HCT116 (cell line): ENCODE measurements around the gene DPH5. TPM values are rescaled to one million over a fixed set of nuclear protein-coding genes. Genes with fewer than 3 reads are reported as not detected.

Source experiments
- ATAC-seq: fragments of 200-7000 bp; cut with Tn5 transposase; 2 replicates; pipeline ENCODE4 v1.9.1; 2020; ENCODE audit warnings: mild to moderate bottlenecking, moderate library complexity
- BruUV-seq: library from RNA; stranded (reverse); fragments of 400-500 nt; replicated peaks from 2 replicates; lab custom pipeline; 2021; lab: Mats Ljungman, UMichigan
- CTCF ChIA-PET: fragments of 300-600 bp; sonication (Branson Sonifier 250); formaldehyde crosslinking; loops from one replicate; lab custom pipeline; 2021; ENCODE audit warnings: antibody characterized with exemption; lab: Charles Lee
- POLR2A ChIA-PET: fragments of 300-600, 350-600 bp; sonication (Branson Sonifier 250); formaldehyde crosslinking; loops from one replicate; lab custom pipeline; 2021; ENCODE audit warnings: antibody characterized with exemption; lab: Charles Lee
- RAD21 ChIA-PET, 2 experiments: fragments of 300-600 bp; sonication (Branson Sonifier 250); formaldehyde crosslinking; loops; one replicate each; lab custom pipeline; 2023; ENCODE audit warnings: low total read pairs in 2 of 2; ENCODE audit not compliant: uncharacterized antibody in 2 of 2, unreplicated experiment in 2 of 2, low non-redundant PET in 1 of 2; lab: Charles Lee
- DNase-seq: peaks from one replicate; pipeline ENCODE4 v3.0.0-alpha.2; 2010; ENCODE audit warnings: low read depth, low spot score
- H2AFZ ChIP-seq: fragments of 200-600 bp; shearing (Covaris generic), sonication (generic); 2 replicates; pipeline ENCODE4 v1.6.1; 2017; ENCODE audit warnings: low read depth, mixed run types, mixed read lengths, antibody characterized with exemption, low read length; ENCODE audit not compliant: poor library complexity, severe bottlenecking
- H3K27ac ChIP-seq: 2 replicates; pipeline ENCODE4 v1.5.1; 2012; ENCODE audit warnings: low read depth, low read length
- H3K27me3 ChIP-seq: fragments of 200-600 bp; sonication (generic); 2 replicates; pipeline ENCODE4 v1.6.1; 2016; ENCODE audit warnings: mixed run types, low read length, mixed read lengths; ENCODE audit not compliant: insufficient read depth
- H3K36me3 ChIP-seq, 2 experiments: fragments of 200-500 bp in 1 of 2; fragments of 200-600 bp in 1 of 2; sonication (Bioruptor generic) in 1 of 2; sonication (generic) in 1 of 2; 2 replicates each; pipeline versions ENCODE4 v1.5.1 to v1.6.1; 2014 to 2016; ENCODE audit warnings: low read length in 2 of 2, inconsistent platforms in 1 of 2, mixed read lengths in 1 of 2, mixed run types in 1 of 2; ENCODE audit not compliant: insufficient read depth in 2 of 2, control insufficient read depth in 1 of 2
- H3K4me1 ChIP-seq, 2 experiments: fragments of 200-600 bp in 1 of 2; sonication (generic) in 1 of 2; 2 replicates each; pipeline versions ENCODE4 v1.5.1 to v1.6.1; 2012 to 2017; ENCODE audit warnings: low read length in 2 of 2, inconsistent platforms in 1 of 2, mild to moderate bottlenecking in 1 of 2, mixed read lengths in 1 of 2, mixed run types in 1 of 2, moderate library complexity in 1 of 2; ENCODE audit not compliant: insufficient read depth in 2 of 2, control insufficient read depth in 1 of 2
- H3K4me2 ChIP-seq: fragments of 200-600 bp; sonication (generic); 2 replicates; pipeline ENCODE4 v1.6.1; 2017; ENCODE audit warnings: mixed run types, low read length, mixed read lengths
- H3K4me3 ChIP-seq, 2 experiments: fragments of 200-600 bp in 1 of 2; sonication (generic) in 1 of 2; replicated peaks in 1 of 2; 2 replicates each; pipeline ENCODE4 v1.5.1; 2011 to 2016; ENCODE audit warnings: low read length in 2 of 2, control low read depth in 1 of 2, low read depth in 1 of 2, mild to moderate bottlenecking in 1 of 2, mixed read lengths in 1 of 2, mixed run types in 1 of 2
- H3K79me2 ChIP-seq: fragments of 200-600 bp; sonication (generic); 2 replicates; pipeline ENCODE4 v1.6.1; 2017; ENCODE audit warnings: mild to moderate bottlenecking, mixed run types, low read length, moderate library complexity, mixed read lengths; ENCODE audit not compliant: insufficient read depth
- H3K9ac ChIP-seq: fragments of 200-600 bp; sonication (generic); 2 replicates; pipeline ENCODE4 v1.6.1; 2016; ENCODE audit warnings: low read length, mixed read lengths
- H3K9me2 ChIP-seq: fragments of 200-600 bp; sonication (generic), shearing (Covaris generic); 2 replicates; pipeline ENCODE4 v1.6.1; 2017; ENCODE audit warnings: mixed run types, mild to moderate bottlenecking, moderate library complexity; ENCODE audit not compliant: insufficient read depth
- H3K9me3 ChIP-seq, 2 experiments: fragments of 200-500 bp in 1 of 2; fragments of 200-600 bp in 1 of 2; sonication (Bioruptor generic) in 1 of 2; sonication (generic) in 1 of 2; 2 replicates each; pipeline ENCODE4 v1.6.1; 2014 to 2017; ENCODE audit warnings: low read length in 2 of 2, mixed read lengths in 2 of 2, inconsistent platforms in 1 of 2, low read depth in 1 of 2, mild to moderate bottlenecking in 1 of 2, mixed run types in 1 of 2, moderate library complexity in 1 of 2; ENCODE audit not compliant: control insufficient read depth in 1 of 2, insufficient read depth in 1 of 2
- H4K20me1 ChIP-seq: fragments of 200-600 bp; sonication (generic), shearing (Covaris generic); 2 replicates; pipeline ENCODE4 v1.6.1; 2017; ENCODE audit warnings: mixed run types, mild to moderate bottlenecking, moderate library complexity; ENCODE audit not compliant: insufficient read depth
- CBX3 ChIP-seq: IDR thresholded peaks from 2 replicates; pipeline ENCODE4 v1.6.1; 2012; ENCODE audit warnings: low read depth
- CEBPB ChIP-seq: IDR thresholded peaks from 2 replicates; pipeline ENCODE4 v1.6.1; 2012; ENCODE audit warnings: low read depth
- EGR1 ChIP-seq: IDR thresholded peaks from 2 replicates; pipeline ENCODE4 v1.6.1; 2012; ENCODE audit warnings: low read depth
- ELF1 ChIP-seq: IDR thresholded peaks from 2 replicates; pipeline ENCODE4 v1.6.1; 2012; ENCODE audit warnings: low read depth, borderline replicate concordance
- JUND ChIP-seq: IDR thresholded peaks from 2 replicates; pipeline ENCODE4 v1.6.1; 2012
- MAX ChIP-seq: IDR thresholded peaks from 2 replicates; pipeline ENCODE4 v1.6.1; 2012
- POLR2A ChIP-seq: IDR thresholded peaks from 2 replicates; pipeline ENCODE4 v1.7.0; 2011; ENCODE audit warnings: borderline replicate concordance; ENCODE audit not compliant: insufficient read depth, insufficient read length; ENCODE audit errors: extremely low read depth
- POLR2AphosphoS5 ChIP-seq: IDR thresholded peaks from 2 replicates; pipeline ENCODE4 v1.6.1; 2011; ENCODE audit warnings: mild to moderate bottlenecking, low read depth, low read length, moderate library complexity
- SIN3A ChIP-seq: IDR thresholded peaks from 2 replicates; pipeline ENCODE4 v1.6.1; 2012; ENCODE audit warnings: low read depth
- SRF ChIP-seq: IDR thresholded peaks from 2 replicates; pipeline ENCODE4 v1.6.1; 2012; ENCODE audit warnings: low read depth
- TCF7L2 ChIP-seq: IDR thresholded peaks from 2 replicates; pipeline ENCODE4 v1.7.0; 2011; ENCODE audit warnings: borderline replicate concordance, inconsistent platforms; ENCODE audit not compliant: insufficient read depth, insufficient read length; ENCODE audit errors: extremely low read depth
- YY1 ChIP-seq: IDR thresholded peaks from 2 replicates; pipeline ENCODE4 v1.6.1; 2011; ENCODE audit warnings: low read length, low read depth, moderate library complexity, mild to moderate bottlenecking; ENCODE audit not compliant: insufficient replicate concordance; ENCODE audit errors: extremely low read depth
- ZFX ChIP-seq: fragments of 450-650 bp; IDR thresholded peaks from 2 replicates; pipeline ENCODE4 v1.6.1; 2017
- ZNF274 ChIP-seq: fragments of 200-500 bp; sonication (Bioruptor generic); IDR thresholded peaks from 2 replicates; pipeline ENCODE4 v1.6.1; 2014; ENCODE audit warnings: mild to moderate bottlenecking, low read depth, low read length, inconsistent platforms
- intact Hi-C: fragments of 100-400 bp; cut with micrococcal nuclease; formaldehyde crosslinking; loops from 2 replicates; pipeline ENCODE4 v1.10.0; 2022
- total RNA-seq: library from RNA; stranded (reverse); gene quantifications from one replicate; pipeline ENCODE4 v1.2.1, GENCODE V29; 2021; ENCODE audit not compliant: unreplicated experiment
- TF ChIP-seq, protein P1 (sequence below), 3 experiments: fragments of 200-600 bp in 1 of 3; sonication (generic) in 1 of 3; IDR thresholded peaks in 2 of 3; conservative IDR thresholded peaks in 1 of 3; 2 replicates each; pipeline ENCODE4 v1.5.1; 2012 to 2017; ENCODE audit warnings: low read depth in 2 of 3, low read length in 2 of 3, antibody characterized with exemption in 1 of 3, borderline replicate concordance in 1 of 3, control low read depth in 1 of 3, mild to moderate bottlenecking in 1 of 3, mixed read lengths in 1 of 3, mixed run types in 1 of 3, moderate library complexity in 1 of 3; ENCODE audit not compliant: insufficient read depth in 1 of 3

Gene DPH5
- total RNA-seq, 1 experiment from 2014 or later, result 55.8 TPM

GRCh38 chr1:101065575-101065974 is 40.0 kb upstream of the DPH5 start:
- H3K27ac ChIP-seq, result no peak overlapping the region
- DNase-seq (no peak), ATAC-seq (no peak)
- no peak overlapping the region for H3K4me2 ChIP-seq
- no peak overlapping the region for H3K4me3 ChIP-seq
- H3K4me1 ChIP-seq, result no peaks in the 10 kb centered on the region
- RAD21 ChIA-PET, result no interaction called here
- CTCF ChIA-PET, result no interaction called here
- no peak overlapping the region for H2AFZ ChIP-seq
- no peak overlapping the region for H3K9ac ChIP-seq
- no peaks in the 10 kb centered on the region for H3K9me3 ChIP-seq
- no peaks in the 10 kb centered on the region for H3K36me3 ChIP-seq
- POLR2A ChIA-PET, result no interaction called here
- intact Hi-C loops, result no loop called here
- no peaks in the 10 kb centered on the region for H3K9me2 ChIP-seq
- H3K27me3 ChIP-seq, result no peaks in the 10 kb centered on the region
- TF ChIP-seq SIN3A (no peak), SRF (no peak), ELF1 (no peak), CEBPB (no peak), CBX3 (no peak), ZFX (no peak), POLR2A (no peak), JUND (no peak), EGR1 (no peak), POLR2AphosphoS5 (no peak)
- TF ChIP-seq, protein P1, sequence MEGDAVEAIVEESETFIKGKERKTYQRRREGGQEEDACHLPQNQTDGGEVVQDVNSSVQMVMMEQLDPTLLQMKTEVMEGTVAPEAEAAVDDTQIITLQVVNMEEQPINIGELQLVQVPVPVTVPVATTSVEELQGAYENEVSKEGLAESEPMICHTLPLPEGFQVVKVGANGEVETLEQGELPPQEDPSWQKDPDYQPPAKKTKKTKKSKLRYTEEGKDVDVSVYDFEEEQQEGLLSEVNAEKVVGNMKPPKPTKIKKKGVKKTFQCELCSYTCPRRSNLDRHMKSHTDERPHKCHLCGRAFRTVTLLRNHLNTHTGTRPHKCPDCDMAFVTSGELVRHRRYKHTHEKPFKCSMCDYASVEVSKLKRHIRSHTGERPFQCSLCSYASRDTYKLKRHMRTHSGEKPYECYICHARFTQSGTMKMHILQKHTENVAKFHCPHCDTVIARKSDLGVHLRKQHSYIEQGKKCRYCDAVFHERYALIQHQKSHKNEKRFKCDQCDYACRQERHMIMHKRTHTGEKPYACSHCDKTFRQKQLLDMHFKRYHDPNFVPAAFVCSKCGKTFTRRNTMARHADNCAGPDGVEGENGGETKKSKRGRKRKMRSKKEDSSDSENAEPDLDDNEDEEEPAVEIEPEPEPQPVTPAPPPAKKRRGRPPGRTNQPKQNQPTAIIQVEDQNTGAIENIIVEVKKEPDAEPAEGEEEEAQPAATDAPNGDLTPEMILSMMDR (IDR thresholded peaks at IDR 0.05 in 2 of 3, conservative IDR thresholded peaks at IDR 0.05 in 1 of 3; ENCODE audit: borderline replicate concordance in 1 of 3, insufficient read depth in 1 of 3, low read depth in 2 of 3, low read length in 2 of 3), result no peak
- H4K20me1 ChIP-seq, result no peaks in the 10 kb centered on the region; the same call in 1 of the 2 replicates
- no peaks in the 10 kb centered on the region for H3K79me2 ChIP-seq
- BruUV-seq, result no TSS peak

- no peak for DNase-seq
- Histone ChIP-seq H3K27me3 (no peaks in the 10 kb centered on the region), H3K79me2 (no peaks in the 10 kb centered on the region), H3K27ac (no peak overlapping the region), H4K20me1 (no peaks in the 10 kb centered on the region; the same call in 1 of the 2 replicates), H3K4me3 (no peak overlapping the region), H3K4me2 (no peak overlapping the region), H2AFZ (no peak overlapping the region), H3K9ac (no peak overlapping the region), H3K9me3 (no peaks in the 10 kb centered on the region), H3K9me2 (no peaks in the 10 kb centered on the region), H3K4me1 (no peaks in the 10 kb centered on the region), H3K36me3 (no peaks in the 10 kb centered on the region)
- no peak for ATAC-seq
- no TSS peak for BruUV-seq
- TF ChIP-seq ZNF274 (no peak), TCF7L2 (no peak), YY1 (no peak), MAX (no peak), SIN3A (no peak)
- CTCF ChIA-PET, result no interaction called here
- RAD21 ChIA-PET, result no interaction called here
- intact Hi-C loops, result no loop called here
- POLR2A ChIA-PET, result no interaction called here
Observed at GRCh38 chr1:101064697-101065096, 39.1 kb upstream of the DPH5 start.
